Measurements from ENCODE around the gene EHD2.

DNA sequence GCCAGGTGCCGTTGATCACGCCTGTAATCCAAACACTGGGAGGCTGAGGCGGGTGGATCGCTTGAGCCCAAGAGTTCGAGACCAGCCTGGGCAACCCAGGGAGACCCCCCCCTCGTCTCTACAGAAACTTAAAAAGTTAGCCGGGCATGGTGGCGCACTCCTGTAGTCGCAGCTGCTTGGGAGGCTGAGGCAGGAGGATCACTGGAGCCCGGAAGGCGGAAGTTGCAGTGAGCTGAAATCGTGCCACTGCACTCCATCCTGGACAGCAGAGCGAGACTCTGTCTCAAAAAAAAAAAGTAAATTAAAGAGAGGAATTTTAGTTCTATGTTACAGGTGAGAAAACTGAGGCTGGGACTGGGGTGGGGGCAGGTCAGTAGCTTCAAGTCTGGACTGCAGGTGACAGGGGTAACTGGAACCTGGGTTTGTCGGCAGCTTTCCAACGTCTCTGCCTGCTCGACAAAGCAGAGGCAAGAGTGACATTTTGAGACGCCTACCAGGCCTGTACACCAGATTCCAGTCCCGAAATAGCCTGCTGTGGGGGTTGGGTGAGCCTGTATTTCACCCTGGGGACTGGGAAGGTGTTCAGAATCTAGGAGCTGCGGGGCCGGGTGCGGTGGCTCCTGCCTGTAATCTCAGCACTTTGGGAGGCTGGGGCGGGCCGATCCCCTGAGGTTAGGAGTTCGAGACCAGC lies 66.4 kb downstream of the EHD2 start:
- TF ChIP-seq YY1 (IDR thresholded peaks at IDR 0.05; ENCODE audit: low read depth) (no peak), EGR1 (IDR thresholded peaks at IDR 0.05) (no peak), CEBPB (IDR thresholded peaks at IDR 0.05) (no peak)
- TF ChIP-seq, protein P1, sequence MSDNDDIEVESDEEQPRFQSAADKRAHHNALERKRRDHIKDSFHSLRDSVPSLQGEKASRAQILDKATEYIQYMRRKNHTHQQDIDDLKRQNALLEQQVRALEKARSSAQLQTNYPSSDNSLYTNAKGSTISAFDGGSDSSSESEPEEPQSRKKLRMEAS (IDR thresholded peaks at IDR 0.05), result no peak
- TF ChIP-seq, protein P2, sequence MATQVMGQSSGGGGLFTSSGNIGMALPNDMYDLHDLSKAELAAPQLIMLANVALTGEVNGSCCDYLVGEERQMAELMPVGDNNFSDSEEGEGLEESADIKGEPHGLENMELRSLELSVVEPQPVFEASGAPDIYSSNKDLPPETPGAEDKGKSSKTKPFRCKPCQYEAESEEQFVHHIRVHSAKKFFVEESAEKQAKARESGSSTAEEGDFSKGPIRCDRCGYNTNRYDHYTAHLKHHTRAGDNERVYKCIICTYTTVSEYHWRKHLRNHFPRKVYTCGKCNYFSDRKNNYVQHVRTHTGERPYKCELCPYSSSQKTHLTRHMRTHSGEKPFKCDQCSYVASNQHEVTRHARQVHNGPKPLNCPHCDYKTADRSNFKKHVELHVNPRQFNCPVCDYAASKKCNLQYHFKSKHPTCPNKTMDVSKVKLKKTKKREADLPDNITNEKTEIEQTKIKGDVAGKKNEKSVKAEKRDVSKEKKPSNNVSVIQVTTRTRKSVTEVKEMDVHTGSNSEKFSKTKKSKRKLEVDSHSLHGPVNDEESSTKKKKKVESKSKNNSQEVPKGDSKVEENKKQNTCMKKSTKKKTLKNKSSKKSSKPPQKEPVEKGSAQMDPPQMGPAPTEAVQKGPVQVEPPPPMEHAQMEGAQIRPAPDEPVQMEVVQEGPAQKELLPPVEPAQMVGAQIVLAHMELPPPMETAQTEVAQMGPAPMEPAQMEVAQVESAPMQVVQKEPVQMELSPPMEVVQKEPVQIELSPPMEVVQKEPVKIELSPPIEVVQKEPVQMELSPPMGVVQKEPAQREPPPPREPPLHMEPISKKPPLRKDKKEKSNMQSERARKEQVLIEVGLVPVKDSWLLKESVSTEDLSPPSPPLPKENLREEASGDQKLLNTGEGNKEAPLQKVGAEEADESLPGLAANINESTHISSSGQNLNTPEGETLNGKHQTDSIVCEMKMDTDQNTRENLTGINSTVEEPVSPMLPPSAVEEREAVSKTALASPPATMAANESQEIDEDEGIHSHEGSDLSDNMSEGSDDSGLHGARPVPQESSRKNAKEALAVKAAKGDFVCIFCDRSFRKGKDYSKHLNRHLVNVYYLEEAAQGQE (IDR thresholded peaks at IDR 0.05; ENCODE audit: low read depth), result no peak

Data from Ishikawa (cell line).